ENCODE results near the gene CORO7.

DNA sequence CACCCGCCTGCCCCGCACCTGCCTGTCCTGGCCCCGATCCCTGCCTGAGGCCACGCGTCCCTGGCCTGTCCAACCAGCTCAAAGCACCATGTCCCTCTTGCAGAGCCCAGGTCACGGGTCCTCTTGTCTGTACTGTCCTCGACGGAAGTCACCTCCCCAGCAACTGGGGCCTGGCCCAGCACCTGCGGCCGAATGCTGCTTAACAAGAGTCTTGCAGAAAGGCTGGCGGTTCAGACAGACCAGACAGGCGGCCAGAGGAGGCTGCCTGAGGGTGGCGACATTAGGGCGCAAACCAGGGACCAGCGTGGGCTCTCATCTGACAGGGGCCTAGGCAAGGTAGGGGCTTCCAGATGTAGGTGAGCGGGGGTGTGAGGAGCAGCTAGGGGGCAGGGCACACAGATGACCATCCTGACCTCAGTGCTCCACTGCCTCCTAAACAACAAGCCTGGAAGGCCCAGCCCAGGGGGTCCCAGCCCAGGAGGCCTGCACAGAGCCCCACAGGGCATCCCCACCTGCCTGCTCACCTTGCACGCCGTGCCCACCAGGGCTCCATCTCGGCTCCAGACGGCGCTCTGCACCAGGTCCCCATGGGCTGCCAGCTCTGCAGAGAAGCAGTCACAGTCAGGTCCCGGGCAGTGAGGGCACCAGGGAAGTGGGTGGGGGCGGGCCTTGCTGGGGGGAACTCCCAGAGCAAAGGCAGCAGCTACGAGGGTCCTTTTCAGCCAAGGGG is 11.3 kb downstream of the CORO7 start:
- no peak for TF ChIP-seq POLR2A (IDR thresholded peaks at IDR 0.05; ENCODE audit: low read length)
- TF ChIP-seq GATA1 (IDR thresholded peaks at IDR 0.05; ENCODE audit: low read depth, low read length), result no peak

Measured in erythroblast (primary cell).